GM13976 (cell line): ENCODE results near the gene FHL1.

Experiments used
- DNase-seq: peaks from one replicate; pipeline ENCODE4 v3.0.0; 2012; ENCODE audit warnings: low spot score
- in situ Hi-C: fragments of 300-500 bp; cut with MboI; formaldehyde crosslinking; loops from one replicate; pipeline ENCODE4 v1.12.0; 2022; ENCODE audit warnings: low sequenced_read_pairs, mixed read lengths, inconsistent platforms; ENCODE audit not compliant: unreplicated experiment
- TF ChIP-seq, protein P1 (sequence below): IDR thresholded peaks from 2 replicates; pipeline ENCODE4 v1.5.1; 2012; ENCODE audit warnings: borderline replicate concordance, mild to moderate bottlenecking; ENCODE audit not compliant: insufficient read depth; ENCODE audit errors: extremely low read depth, missing control alignments, control extremely low read depth

FHL1 gene

DNA sequence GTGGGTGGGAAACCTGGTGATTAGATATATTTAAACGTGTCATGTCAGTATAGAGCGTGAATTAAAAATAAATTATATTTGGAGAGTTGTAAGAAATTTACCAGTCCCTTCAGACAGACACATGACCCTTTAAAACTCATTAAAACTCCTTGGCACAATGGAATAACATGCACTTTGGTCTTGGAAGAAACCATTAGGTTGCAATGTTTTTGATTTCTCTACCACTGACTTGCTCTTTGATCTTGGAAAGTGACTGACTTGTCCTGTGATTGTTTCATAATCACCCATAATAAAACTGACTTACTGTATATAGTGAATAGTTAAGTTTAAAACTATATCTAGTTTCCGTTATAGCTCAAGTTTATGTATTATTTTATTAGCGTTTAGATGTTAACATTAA, 35.8 kb downstream of the FHL1 start:
- TF ChIP-seq, protein P1, sequence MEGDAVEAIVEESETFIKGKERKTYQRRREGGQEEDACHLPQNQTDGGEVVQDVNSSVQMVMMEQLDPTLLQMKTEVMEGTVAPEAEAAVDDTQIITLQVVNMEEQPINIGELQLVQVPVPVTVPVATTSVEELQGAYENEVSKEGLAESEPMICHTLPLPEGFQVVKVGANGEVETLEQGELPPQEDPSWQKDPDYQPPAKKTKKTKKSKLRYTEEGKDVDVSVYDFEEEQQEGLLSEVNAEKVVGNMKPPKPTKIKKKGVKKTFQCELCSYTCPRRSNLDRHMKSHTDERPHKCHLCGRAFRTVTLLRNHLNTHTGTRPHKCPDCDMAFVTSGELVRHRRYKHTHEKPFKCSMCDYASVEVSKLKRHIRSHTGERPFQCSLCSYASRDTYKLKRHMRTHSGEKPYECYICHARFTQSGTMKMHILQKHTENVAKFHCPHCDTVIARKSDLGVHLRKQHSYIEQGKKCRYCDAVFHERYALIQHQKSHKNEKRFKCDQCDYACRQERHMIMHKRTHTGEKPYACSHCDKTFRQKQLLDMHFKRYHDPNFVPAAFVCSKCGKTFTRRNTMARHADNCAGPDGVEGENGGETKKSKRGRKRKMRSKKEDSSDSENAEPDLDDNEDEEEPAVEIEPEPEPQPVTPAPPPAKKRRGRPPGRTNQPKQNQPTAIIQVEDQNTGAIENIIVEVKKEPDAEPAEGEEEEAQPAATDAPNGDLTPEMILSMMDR: no peak
- no peak for DNase-seq
- in situ Hi-C loops: no loop called here

DNA sequence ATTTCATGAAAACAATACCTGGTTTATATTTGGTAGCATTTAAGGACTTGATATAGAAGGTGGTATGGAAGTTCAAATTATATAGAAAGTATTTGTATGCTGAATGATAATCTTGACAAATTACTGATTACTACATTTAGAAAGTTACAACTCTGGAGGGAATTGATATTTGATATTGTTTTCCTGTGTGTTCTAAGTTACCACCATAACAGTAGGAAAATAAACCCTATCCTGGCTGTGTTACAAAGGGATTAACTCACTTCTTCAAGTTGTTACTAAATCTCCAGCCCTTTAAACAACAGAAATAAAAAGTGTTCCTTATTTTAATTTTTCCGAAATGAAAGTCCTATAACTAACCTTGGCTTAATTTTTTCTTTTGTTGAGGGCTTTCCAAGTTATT, 36.6 kb downstream of the FHL1 start:
- TF ChIP-seq, protein P1: no peak
- DNase-seq: no peak
- in situ Hi-C loops: no loop called here

DNA sequence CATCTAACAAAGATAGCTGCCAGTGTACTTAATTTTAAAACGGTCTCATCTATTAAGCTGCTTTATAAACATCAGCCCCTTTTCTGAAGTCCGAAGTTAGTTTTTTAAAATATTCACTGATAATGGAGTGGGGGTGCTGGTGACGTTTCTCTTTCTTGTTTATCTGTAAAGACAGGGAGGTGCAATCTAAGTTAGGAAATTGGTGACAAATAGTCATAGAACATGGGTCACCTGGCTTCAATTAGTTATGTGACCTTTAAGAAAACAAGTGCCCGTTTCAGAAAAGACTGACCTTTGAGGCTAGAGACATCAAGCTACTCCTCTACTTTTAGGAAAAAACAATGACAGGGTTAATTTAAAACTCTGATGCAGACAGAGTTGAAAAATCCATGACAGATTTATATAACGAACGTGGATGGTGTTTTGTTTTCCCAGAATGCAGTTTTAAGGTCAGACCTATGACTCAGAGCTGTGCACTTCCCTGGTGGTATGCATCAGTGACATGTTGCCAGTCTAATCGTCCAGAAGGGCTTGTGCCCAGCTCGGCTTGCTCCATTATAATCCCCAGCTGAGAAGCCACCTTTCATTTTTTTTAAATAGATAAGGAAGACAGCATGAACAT, 38.2 kb downstream of the FHL1 start:
- in situ Hi-C loops: no loop called here
- no peak for DNase-seq
- TF ChIP-seq, protein P1: no peak

DNA sequence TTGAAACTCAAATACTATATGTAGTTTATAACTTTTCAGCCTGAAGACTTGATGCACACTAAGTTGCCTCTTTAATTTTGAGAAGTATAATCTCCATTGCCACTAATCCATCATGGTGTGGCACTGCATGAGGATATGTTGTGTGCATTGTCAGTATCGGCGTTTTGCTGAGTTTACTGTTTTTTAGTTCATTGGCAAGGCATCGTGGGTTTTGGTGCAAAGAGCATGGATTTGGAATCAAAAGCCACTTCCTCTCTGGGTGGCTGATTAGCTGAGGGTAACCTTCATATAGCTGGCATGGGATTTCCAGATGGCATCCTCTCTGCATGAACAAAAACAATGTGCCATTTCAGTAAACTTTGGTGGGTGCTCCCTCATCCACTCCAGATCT, 38.7 kb downstream of the FHL1 start:
- no peak for DNase-seq
- TF ChIP-seq, protein P1: no peak
- in situ Hi-C loops: no loop called here

DNA sequence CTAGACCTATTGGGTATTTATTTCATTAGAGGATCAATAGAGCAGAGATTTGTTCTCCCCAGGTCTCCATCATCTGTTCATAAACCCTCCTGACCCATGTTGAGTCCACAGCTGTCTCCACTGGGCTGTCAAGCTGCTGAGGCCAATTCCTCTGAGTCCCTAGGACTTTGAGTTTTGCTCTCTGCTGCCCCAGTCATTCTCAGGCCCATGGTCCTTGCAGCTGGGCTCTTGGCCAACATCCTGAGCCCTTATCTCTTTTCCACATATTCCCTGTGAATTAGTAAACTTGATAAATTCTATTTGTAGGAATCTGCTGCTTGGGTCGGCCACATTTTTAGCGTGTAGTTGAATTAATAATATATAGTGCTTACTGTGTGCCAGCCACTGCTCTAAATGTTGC, 41.9 kb downstream of the FHL1 start:
- DNase-seq: no peak
- TF ChIP-seq, protein P1: no peak
- in situ Hi-C loops: no loop called here

DNA sequence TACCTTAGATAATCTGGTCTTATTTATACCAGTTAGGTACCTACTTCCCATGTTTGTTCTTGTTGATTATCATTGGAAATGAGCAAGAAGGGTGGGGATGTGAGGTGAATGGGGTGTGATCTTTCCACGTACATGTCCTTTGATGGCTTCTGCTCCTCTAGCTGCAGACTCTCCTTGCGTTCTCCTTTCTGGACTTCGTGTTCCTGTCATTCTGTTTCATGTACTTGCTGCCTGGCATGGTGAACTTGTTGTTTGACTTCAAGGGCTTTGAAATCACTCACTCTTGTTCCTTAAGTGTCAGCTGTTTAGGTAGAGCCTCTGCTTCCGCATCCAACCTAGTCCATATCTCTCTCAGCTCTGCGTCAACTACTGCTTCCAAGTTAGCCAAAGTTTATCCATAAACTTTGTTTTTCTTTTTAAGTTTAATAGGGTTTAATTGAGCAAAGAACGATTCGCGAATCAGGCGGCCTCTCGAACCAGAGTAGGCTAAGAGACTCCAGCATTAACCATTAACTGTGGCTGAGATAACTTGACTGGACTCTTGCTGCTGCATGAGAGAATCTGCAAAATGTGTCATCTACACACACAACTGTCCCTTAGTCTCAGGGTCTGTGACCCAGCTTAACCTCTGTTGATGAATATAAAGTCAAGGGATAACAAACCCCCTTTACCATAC, 42.8 kb downstream of the FHL1 start:
- in situ Hi-C loops: no loop called here
- TF ChIP-seq, protein P1: no peak
- DNase-seq: no peak

DNA sequence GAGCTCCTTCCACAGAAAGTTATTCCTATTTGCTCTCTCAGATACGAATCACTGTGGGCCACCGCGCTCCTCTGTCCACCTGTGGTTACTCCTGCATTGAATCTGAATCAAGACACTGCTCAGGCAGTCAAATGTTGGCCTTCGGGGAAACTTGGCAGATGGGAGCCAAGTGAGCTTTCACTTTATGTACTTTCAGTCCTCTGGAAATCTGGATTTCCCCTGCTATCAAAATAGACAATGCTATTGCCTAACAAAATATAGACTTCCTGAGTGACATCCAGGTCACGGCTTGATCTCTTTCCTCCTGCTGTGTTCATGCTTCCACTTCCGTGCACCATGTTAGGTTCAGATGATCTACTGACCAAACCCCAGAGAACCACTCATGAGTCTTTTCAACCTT, 43.8 kb downstream of the FHL1 start:
- in situ Hi-C loops: no loop called here
- TF ChIP-seq, protein P1: no peak
- DNase-seq: no peak
